HCT116 (cell line): ENCODE results near the gene ATAD2B.

Source experiments
- EZH2phosphoT487 ChIP-seq: fragments of 200-600 bp; IDR thresholded peaks from 2 replicates; pipeline ENCODE4 v1.6.1; 2018; ENCODE audit warnings: antibody characterized with exemption, borderline replicate concordance
- FOSL1 ChIP-seq: IDR thresholded peaks from 2 replicates; pipeline ENCODE4 v1.6.1; 2012; ENCODE audit warnings: low read depth
- JUND ChIP-seq: IDR thresholded peaks from 2 replicates; pipeline ENCODE4 v1.6.1; 2012
- POLR2A ChIP-seq: IDR thresholded peaks from 2 replicates; pipeline ENCODE4 v1.7.0; 2011; ENCODE audit warnings: borderline replicate concordance; ENCODE audit not compliant: insufficient read depth, insufficient read length; ENCODE audit errors: extremely low read depth
- POLR2AphosphoS5 ChIP-seq: IDR thresholded peaks from 2 replicates; pipeline ENCODE4 v1.6.1; 2011; ENCODE audit warnings: mild to moderate bottlenecking, low read depth, low read length, moderate library complexity
- SIN3A ChIP-seq: IDR thresholded peaks from 2 replicates; pipeline ENCODE4 v1.6.1; 2012; ENCODE audit warnings: low read depth
- SRF ChIP-seq: IDR thresholded peaks from 2 replicates; pipeline ENCODE4 v1.6.1; 2012; ENCODE audit warnings: low read depth
- YY1 ChIP-seq: IDR thresholded peaks from 2 replicates; pipeline ENCODE4 v1.6.1; 2011; ENCODE audit warnings: low read length, low read depth, moderate library complexity, mild to moderate bottlenecking; ENCODE audit not compliant: insufficient replicate concordance; ENCODE audit errors: extremely low read depth
- ZFX ChIP-seq: fragments of 450-650 bp; IDR thresholded peaks from 2 replicates; pipeline ENCODE4 v1.6.1; 2017
- ZNF274 ChIP-seq: fragments of 200-500 bp; sonication (Bioruptor generic); IDR thresholded peaks from 2 replicates; pipeline ENCODE4 v1.6.1; 2014; ENCODE audit warnings: mild to moderate bottlenecking, low read depth, low read length, inconsistent platforms
- TF ChIP-seq, protein P1 (sequence below), 3 experiments: fragments of 200-600 bp in 1 of 3; sonication (generic) in 1 of 3; IDR thresholded peaks in 2 of 3; conservative IDR thresholded peaks in 1 of 3; 2 replicates each; pipeline ENCODE4 v1.5.1; 2012 to 2017; ENCODE audit warnings: low read depth in 2 of 3, low read length in 2 of 3, antibody characterized with exemption in 1 of 3, borderline replicate concordance in 1 of 3, control low read depth in 1 of 3, mild to moderate bottlenecking in 1 of 3, mixed read lengths in 1 of 3, mixed run types in 1 of 3, moderate library complexity in 1 of 3; ENCODE audit not compliant: insufficient read depth in 1 of 3
- TF ChIP-seq, protein P2 (sequence below): IDR thresholded peaks from 2 replicates; pipeline ENCODE4 v1.6.1; 2012

DNA sequence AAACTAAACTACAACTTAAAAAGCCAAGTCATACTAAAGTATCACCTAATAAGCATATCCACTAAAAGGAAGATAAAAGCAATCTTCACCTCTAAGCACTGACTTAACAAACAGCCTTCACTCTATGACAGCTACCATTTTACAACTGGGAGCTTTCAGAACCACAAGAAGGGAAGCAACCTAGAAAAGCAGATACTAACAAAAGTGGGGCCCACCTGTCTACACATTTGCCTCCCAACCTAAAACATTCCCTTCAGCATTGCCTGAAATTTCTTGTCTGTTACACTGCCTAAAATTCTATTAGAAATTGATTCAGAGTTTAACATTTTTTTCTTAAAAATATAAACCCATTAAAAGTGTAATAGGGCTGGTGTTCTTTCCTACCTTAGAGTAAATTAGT, 172.0 kb downstream of the ATAD2B start:
- TF ChIP-seq, protein P1, sequence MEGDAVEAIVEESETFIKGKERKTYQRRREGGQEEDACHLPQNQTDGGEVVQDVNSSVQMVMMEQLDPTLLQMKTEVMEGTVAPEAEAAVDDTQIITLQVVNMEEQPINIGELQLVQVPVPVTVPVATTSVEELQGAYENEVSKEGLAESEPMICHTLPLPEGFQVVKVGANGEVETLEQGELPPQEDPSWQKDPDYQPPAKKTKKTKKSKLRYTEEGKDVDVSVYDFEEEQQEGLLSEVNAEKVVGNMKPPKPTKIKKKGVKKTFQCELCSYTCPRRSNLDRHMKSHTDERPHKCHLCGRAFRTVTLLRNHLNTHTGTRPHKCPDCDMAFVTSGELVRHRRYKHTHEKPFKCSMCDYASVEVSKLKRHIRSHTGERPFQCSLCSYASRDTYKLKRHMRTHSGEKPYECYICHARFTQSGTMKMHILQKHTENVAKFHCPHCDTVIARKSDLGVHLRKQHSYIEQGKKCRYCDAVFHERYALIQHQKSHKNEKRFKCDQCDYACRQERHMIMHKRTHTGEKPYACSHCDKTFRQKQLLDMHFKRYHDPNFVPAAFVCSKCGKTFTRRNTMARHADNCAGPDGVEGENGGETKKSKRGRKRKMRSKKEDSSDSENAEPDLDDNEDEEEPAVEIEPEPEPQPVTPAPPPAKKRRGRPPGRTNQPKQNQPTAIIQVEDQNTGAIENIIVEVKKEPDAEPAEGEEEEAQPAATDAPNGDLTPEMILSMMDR (IDR thresholded peaks at IDR 0.05 in 2 of 3, conservative IDR thresholded peaks at IDR 0.05 in 1 of 3; ENCODE audit: borderline replicate concordance in 1 of 3, insufficient read depth in 1 of 3, low read depth in 2 of 3, low read length in 2 of 3) = no peak
- TF ChIP-seq POLR2A (no peak), ZNF274 (no peak), YY1 (no peak), JUND (no peak), EZH2phosphoT487 (no peak), POLR2AphosphoS5 (no peak), ZFX (no peak), FOSL1 (no peak), SIN3A (no peak), SRF (no peak)
- TF ChIP-seq, protein P2, sequence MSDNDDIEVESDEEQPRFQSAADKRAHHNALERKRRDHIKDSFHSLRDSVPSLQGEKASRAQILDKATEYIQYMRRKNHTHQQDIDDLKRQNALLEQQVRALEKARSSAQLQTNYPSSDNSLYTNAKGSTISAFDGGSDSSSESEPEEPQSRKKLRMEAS = no peak
